GM23338 (cell line): Measurements from ENCODE around the gene GBX1. TPM values are rescaled to one million over a fixed set of nuclear protein-coding genes. Genes with fewer than 3 reads are reported as not detected.

Experiments
- ATAC-seq: fragments of 200-7000 bp; cut with Tn5 transposase; 3 replicates; pipeline ENCODE4 v1.9.1; 2020
- DNase-seq: peaks from one replicate; pipeline ENCODE4 v3.0.0-alpha.2; 2015; ENCODE audit warnings: low spot score
- H2AFZ ChIP-seq: fragments of 200-600 bp; sonication (generic); 2 replicates; pipeline ENCODE4 v1.8.0; 2016; ENCODE audit warnings: antibody characterized with exemption, mild to moderate bottlenecking, moderate library complexity
- H3F3A ChIP-seq: fragments of 200-600 bp; sonication (generic); replicated peaks from 2 replicates; pipeline ENCODE4 v1.8.0; 2017; ENCODE audit warnings: antibody characterized with exemption, mixed run types, low read depth
- H3K27ac ChIP-seq: fragments of 200-600 bp; sonication (generic); 2 replicates; pipeline ENCODE4 v1.6.1; 2016; ENCODE audit warnings: low read depth
- H3K27me3 ChIP-seq: fragments of 200-600 bp; sonication (generic); 2 replicates; pipeline ENCODE4 v1.8.0; 2016; ENCODE audit warnings: mild to moderate bottlenecking, mixed run types, moderate library complexity; ENCODE audit not compliant: insufficient read depth
- H3K36me3 ChIP-seq: fragments of 200-600 bp; sonication (generic); 2 replicates; pipeline ENCODE4 v1.8.0; 2016; ENCODE audit warnings: mild to moderate bottlenecking; ENCODE audit not compliant: insufficient read depth
- H3K4me1 ChIP-seq: fragments of 200-600 bp; sonication (generic); 2 replicates; pipeline ENCODE4 v1.8.0; 2016; ENCODE audit warnings: mild to moderate bottlenecking, moderate library complexity; ENCODE audit not compliant: insufficient read depth
- H3K4me2 ChIP-seq: fragments of 200-600 bp; sonication (generic); 2 replicates; pipeline ENCODE4 v1.7.1; 2017; ENCODE audit warnings: mixed run types
- H3K4me3 ChIP-seq: fragments of 200-600 bp; sonication (generic); 2 replicates; pipeline ENCODE4 v1.6.1; 2016; ENCODE audit warnings: mixed run types
- H3K79me2 ChIP-seq: fragments of 200-600 bp; sonication (generic); replicated peaks from 2 replicates; pipeline ENCODE4 v1.8.0; 2017; ENCODE audit warnings: mild to moderate bottlenecking; ENCODE audit not compliant: insufficient read depth
- H3K9me2 ChIP-seq: fragments of 200-600 bp; sonication (generic); 2 replicates; pipeline ENCODE4 v1.8.0; 2017; ENCODE audit not compliant: insufficient read depth
- H4K20me1 ChIP-seq: fragments of 200-600 bp; sonication (generic); replicated peaks from 2 replicates; pipeline ENCODE4 v1.8.0; 2017; ENCODE audit warnings: mild to moderate bottlenecking; ENCODE audit not compliant: insufficient read depth
- H3K27ac Mint-ChIP-seq: 2 replicates; pipeline ENCODE4 v1.8.0; 2020; ENCODE audit warnings: inconsistent platforms, mild to moderate bottlenecking, moderate library complexity, mixed read lengths
- H3K27me3 Mint-ChIP-seq: 3 replicates; pipeline ENCODE4 v1.8.0; 2022; ENCODE audit warnings: low read depth, mild to moderate bottlenecking, moderate library complexity, mixed read lengths, inconsistent platforms; ENCODE audit not compliant: insufficient read depth, poor library complexity
- H3K36me3 Mint-ChIP-seq: 3 replicates; pipeline ENCODE4 v1.8.0; 2021; ENCODE audit warnings: low read depth, mild to moderate bottlenecking, inconsistent platforms, moderate library complexity, mixed read lengths
- H3K4me1 Mint-ChIP-seq: 3 replicates; pipeline ENCODE4 v1.8.0; 2020; ENCODE audit warnings: mild to moderate bottlenecking, inconsistent platforms, mixed read lengths
- H3K4me3 Mint-ChIP-seq: 3 replicates; pipeline ENCODE4 v1.8.0; 2021; ENCODE audit warnings: moderate library complexity, mild to moderate bottlenecking, inconsistent platforms, mixed read lengths
- H3K9me3 Mint-ChIP-seq: 3 replicates; pipeline ENCODE4 v1.8.0; 2020; ENCODE audit warnings: moderate library complexity, mild to moderate bottlenecking, inconsistent platforms, mixed read lengths
- CREB1 ChIP-seq: fragments of 250-450 bp; sonication (Bioruptor Pico); IDR thresholded peaks from 2 replicates; pipeline ENCODE4 v1.5.0; 2020; ENCODE audit warnings: low read depth, mild to moderate bottlenecking, moderate library complexity
- CTCF ChIP-seq, 2 experiments: fragments of 200-600 bp in 1 of 2; sonication (generic) in 1 of 2; conservative IDR thresholded peaks; 2 replicates each; pipeline versions ENCODE4 v1.5.1 to v1.6.1; 2016 to 2017; ENCODE audit warnings: antibody characterized with exemption in 2 of 2, low read depth in 2 of 2, mild to moderate bottlenecking in 2 of 2, moderate library complexity in 1 of 2
- EZH2 ChIP-seq: fragments of 200-600 bp; sonication (generic); IDR thresholded peaks from one replicate; pipeline ENCODE4 v1.8.0; 2017; ENCODE audit warnings: antibody characterized with exemption, mild to moderate bottlenecking, low read depth; ENCODE audit not compliant: unreplicated experiment
- EZH2phosphoT487 ChIP-seq: fragments of 200-600 bp; sonication (generic); IDR thresholded peaks from one replicate; pipeline ENCODE4 v1.8.1; 2018; ENCODE audit warnings: antibody characterized with exemption; ENCODE audit not compliant: unreplicated experiment
- JUNB ChIP-seq: IDR thresholded peaks from one replicate; pipeline ENCODE4 v1.6.1; 2016; ENCODE audit warnings: antibody characterized with exemption; ENCODE audit not compliant: unreplicated experiment
- POLR2AphosphoS5 ChIP-seq: IDR thresholded peaks from 2 replicates; pipeline ENCODE4 v1.6.1; 2016; ENCODE audit warnings: antibody characterized with exemption, low read depth
- STAT1 ChIP-seq: IDR thresholded peaks from one replicate; pipeline ENCODE4 v1.6.1; 2016; ENCODE audit warnings: antibody characterized with exemption; ENCODE audit not compliant: unreplicated experiment
- ZNF114 ChIP-seq: fragments of 250-450 bp; sonication (Bioruptor Pico); IDR thresholded peaks from 2 replicates; pipeline ENCODE4 v1.5.0; 2020; ENCODE audit warnings: mild to moderate bottlenecking, moderate library complexity
- ZNF331 ChIP-seq: fragments of 250-450 bp; sonication (Bioruptor Pico); IDR thresholded peaks from 2 replicates; pipeline ENCODE4 v1.5.0; 2020; ENCODE audit warnings: low read depth, mild to moderate bottlenecking, moderate library complexity
- polyA plus RNA-seq: library from polyadenylated mRNA; unstranded; fragments of >200 nt; fragmentation: Nextera tagmentation; extraction: Ambion mirVana; gene quantifications from 2 replicates; pipeline ENCODE4 v1.2.1, GENCODE V29; 2016
- total RNA-seq: library from RNA; depleted of rRNA; stranded (reverse); fragments of >200 nt; shearing (Covaris generic); gene quantifications from 2 replicates; pipeline ENCODE4 v1.2.3, GENCODE V29; 2014
- TF ChIP-seq, protein P1 (sequence below): fragments of 250-450 bp; sonication (Bioruptor Pico); IDR thresholded peaks from 2 replicates; pipeline ENCODE4 v1.5.0; 2020; ENCODE audit warnings: mild to moderate bottlenecking, moderate library complexity

The GBX1 gene
- total and polyA plus RNA-seq, 2 experiments from 2014 or later = 0.24 TPM; not detected in 1

GRCh38 chr7:151140826-151141225, 26.7 kb downstream of the GBX1 start:
- no peak overlapping the region for H3K27ac ChIP-seq
- no peak for DNase-seq
- H3K9me2 ChIP-seq = no peaks in the 10 kb centered on the region
- H3K4me3 ChIP-seq = no peak overlapping the region
- H3K4me3 Mint-ChIP-seq = no peak overlapping the region
- H3K9me3 Mint-ChIP-seq = no peaks in the 10 kb centered on the region
- no peaks in the 10 kb centered on the region for H3K79me2 ChIP-seq
- H3K27ac Mint-ChIP-seq = no peak overlapping the region
- H3K4me1 ChIP-seq = peaks cover 23% of the 10 kb centered on the region
- no peaks in the 10 kb centered on the region for H3K36me3 ChIP-seq
- peaks cover 30% of the 10 kb centered on the region for H3K36me3 Mint-ChIP-seq
- H3K4me1 Mint-ChIP-seq = peaks cover 65% of the 10 kb centered on the region
- ATAC-seq = no peak
- H2AFZ ChIP-seq = no peak overlapping the region
- H3K27me3 ChIP-seq = peaks cover 20% of the 10 kb centered on the region
- TF ChIP-seq POLR2AphosphoS5 (no peak), STAT1 (no peak), EZH2 (no peak)
- 0 out of 2 replicates have a peak, but pooled peaks cover 2% of the 10 kb centered on the region for H3F3A ChIP-seq
- H3K4me2 ChIP-seq = no peak overlapping the region
- peaks cover 7% of the 10 kb centered on the region for H4K20me1 ChIP-seq
- H3K27me3 Mint-ChIP-seq = peaks cover 11% of the 10 kb centered on the region

DNA sequence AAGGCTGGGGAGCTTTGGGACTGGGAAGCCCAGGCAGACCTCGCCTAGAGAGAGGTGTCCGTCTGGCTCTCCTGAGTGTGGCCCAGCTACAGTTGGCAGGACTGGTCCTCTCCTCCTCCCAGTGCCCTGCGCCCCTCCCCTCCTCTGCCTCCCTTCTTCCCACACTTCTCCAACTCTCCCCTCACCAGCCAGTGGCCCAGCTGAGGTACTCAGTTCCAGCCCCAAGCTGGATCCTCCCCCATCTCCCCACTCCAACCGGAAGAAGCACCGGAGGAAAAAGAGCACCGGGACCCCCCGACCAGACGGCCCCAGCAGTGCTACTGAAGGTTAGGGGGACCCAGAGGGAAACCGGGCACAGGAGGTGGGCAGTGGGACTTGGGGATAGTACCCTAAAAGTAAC, 27.7 kb downstream of the GBX1 start:
- no peak for TF ChIP-seq STAT1
- no peak for TF ChIP-seq CTCF (conservative IDR thresholded peaks at IDR 0.05; ENCODE audit: low read depth in 2 of 2)
- TF ChIP-seq ZNF331 (CRISPR knock-in tag) = no peak
- TF ChIP-seq EZH2phosphoT487 = no peak
- TF ChIP-seq CREB1 = no peak
- TF ChIP-seq, protein P1, sequence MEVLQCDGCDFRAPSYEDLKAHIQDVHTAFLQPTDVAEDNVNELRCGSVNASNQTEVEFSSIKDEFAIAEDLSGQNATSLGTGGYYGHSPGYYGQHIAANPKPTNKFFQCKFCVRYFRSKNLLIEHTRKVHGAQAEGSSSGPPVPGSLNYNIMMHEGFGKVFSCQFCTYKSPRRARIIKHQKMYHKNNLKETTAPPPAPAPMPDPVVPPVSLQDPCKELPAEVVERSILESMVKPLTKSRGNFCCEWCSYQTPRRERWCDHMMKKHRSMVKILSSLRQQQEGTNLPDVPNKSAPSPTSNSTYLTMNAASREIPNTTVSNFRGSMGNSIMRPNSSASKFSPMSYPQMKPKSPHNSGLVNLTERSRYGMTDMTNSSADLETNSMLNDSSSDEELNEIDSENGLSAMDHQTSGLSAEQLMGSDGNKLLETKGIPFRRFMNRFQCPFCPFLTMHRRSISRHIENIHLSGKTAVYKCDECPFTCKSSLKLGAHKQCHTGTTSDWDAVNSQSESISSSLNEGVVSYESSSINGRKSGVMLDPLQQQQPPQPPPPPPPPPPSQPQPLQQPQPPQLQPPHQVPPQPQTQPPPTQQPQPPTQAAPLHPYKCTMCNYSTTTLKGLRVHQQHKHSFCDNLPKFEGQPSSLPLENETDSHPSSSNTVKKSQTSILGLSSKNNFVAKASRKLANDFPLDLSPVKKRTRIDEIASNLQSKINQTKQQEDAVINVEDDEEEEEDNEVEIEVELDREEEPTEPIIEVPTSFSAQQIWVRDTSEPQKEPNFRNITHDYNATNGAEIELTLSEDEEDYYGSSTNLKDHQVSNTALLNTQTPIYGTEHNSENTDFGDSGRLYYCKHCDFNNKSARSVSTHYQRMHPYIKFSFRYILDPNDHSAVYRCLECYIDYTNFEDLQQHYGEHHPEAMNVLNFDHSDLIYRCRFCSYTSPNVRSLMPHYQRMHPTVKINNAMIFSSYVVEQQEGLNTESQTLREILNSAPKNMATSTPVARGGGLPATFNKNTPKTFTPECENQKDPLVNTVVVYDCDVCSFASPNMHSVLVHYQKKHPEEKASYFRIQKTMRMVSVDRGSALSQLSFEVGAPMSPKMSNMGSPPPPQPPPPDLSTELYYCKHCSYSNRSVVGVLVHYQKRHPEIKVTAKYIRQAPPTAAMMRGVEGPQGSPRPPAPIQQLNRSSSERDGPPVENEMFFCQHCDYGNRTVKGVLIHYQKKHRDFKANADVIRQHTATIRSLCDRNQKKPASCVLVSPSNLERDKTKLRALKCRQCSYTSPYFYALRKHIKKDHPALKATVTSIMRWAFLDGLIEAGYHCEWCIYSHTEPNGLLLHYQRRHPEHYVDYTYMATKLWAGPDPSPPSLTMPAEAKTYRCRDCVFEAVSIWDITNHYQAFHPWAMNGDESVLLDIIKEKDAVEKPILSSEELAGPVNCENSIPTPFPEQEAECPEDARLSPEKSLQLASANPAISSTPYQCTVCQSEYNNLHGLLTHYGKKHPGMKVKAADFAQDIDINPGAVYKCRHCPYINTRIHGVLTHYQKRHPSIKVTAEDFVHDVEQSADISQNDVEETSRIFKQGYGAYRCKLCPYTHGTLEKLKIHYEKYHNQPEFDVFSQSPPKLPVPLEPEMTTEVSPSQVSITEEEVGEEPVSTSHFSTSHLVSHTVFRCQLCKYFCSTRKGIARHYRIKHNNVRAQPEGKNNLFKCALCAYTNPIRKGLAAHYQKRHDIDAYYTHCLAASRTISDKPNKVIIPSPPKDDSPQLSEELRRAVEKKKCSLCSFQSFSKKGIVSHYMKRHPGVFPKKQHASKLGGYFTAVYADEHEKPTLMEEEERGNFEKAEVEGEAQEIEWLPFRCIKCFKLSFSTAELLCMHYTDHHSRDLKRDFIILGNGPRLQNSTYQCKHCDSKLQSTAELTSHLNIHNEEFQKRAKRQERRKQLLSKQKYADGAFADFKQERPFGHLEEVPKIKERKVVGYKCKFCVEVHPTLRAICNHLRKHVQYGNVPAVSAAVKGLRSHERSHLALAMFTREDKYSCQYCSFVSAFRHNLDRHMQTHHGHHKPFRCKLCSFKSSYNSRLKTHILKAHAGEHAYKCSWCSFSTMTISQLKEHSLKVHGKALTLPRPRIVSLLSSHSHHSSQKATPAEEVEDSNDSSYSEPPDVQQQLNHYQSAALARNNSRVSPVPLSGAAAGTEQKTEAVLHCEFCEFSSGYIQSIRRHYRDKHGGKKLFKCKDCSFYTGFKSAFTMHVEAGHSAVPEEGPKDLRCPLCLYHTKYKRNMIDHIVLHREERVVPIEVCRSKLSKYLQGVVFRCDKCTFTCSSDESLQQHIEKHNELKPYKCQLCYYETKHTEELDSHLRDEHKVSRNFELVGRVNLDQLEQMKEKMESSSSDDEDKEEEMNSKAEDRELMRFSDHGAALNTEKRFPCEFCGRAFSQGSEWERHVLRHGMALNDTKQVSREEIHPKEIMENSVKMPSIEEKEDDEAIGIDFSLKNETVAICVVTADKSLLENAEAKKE (CRISPR knock-in tag) = no peak
- TF ChIP-seq ZNF114 (CRISPR knock-in tag) = no peak
- TF ChIP-seq POLR2AphosphoS5 = no peak
- TF ChIP-seq EZH2 = no peak
- no peak for TF ChIP-seq JUNB
- ATAC-seq (no peak), DNase-seq (no peak)
- Histone ChIP-seq H3K27me3 (peaks cover 20% of the 10 kb centered on the region), H3K36me3 (no peaks in the 10 kb centered on the region), H3F3A (0 out of 2 replicates have a peak, but pooled peaks cover 2% of the 10 kb centered on the region), H3K9me2 (no peaks in the 10 kb centered on the region), H3K4me3 (no peak overlapping the region), H3K4me1 (peaks cover 23% of the 10 kb centered on the region), H3K79me2 (no peaks in the 10 kb centered on the region), H3K27ac (no peak overlapping the region), H4K20me1 (peaks cover 7% of the 10 kb centered on the region), H3K4me2 (no peak overlapping the region), H2AFZ (no peak overlapping the region)
- Mint-ChIP-seq H3K9me3 (no peaks in the 10 kb centered on the region), H3K27me3 (peaks cover 13% of the 10 kb centered on the region), H3K4me3 (no peak overlapping the region), H3K4me1 (peaks cover 65% of the 10 kb centered on the region), H3K36me3 (peaks cover 30% of the 10 kb centered on the region), H3K27ac (no peak overlapping the region)
